ENCODE data around the gene LCN15. TPM values are rescaled to one million over a fixed set of nuclear protein-coding genes. Genes with fewer than 3 reads are reported as not detected.

LCN15 gene
- polyA plus RNA-seq, 1 donor from 2014 or later, result not detected

- Histone ChIP-seq H2AFZ (ENCODE audit: low read depth, low read length) (no peak overlapping the region), H3K4me3 (ENCODE audit: low read length) (peak overlapping the region; percentile 85), H3K9me2 (ENCODE audit: insufficient read depth, low read length) (no peaks in the 10 kb centered on the region), H3K27me3 (ENCODE audit: insufficient read depth, low read depth, low read length) (no peaks in the 10 kb centered on the region), H3K9ac (ENCODE audit: low read length) (no peak overlapping the region), H3K79me2 (replicated peaks; ENCODE audit: insufficient read depth, low read length) (no peaks in the 10 kb centered on the region), H4K20me1 (ENCODE audit: insufficient read depth) (no peaks in the 10 kb centered on the region), H3K9me3 (ENCODE audit: low read length) (no peaks in the 10 kb centered on the region), H3K4me2 (ENCODE audit: low read length) (no peak overlapping the region), H3K36me3 (ENCODE audit: insufficient read depth, low read length) (no peaks in the 10 kb centered on the region), H3F3A (ENCODE audit: insufficient read depth, low read length, poor library complexity, severe bottlenecking) (peaks cover 3% of the 10 kb centered on the region), H3K27ac (ENCODE audit: low read length) (no peak overlapping the region)
- no peak for TF ChIP-seq POLR2AphosphoS5 (IDR thresholded peaks at IDR 0.05)
- no peak for TF ChIP-seq EZH2 (IDR thresholded peaks at IDR 0.05; ENCODE audit: borderline replicate concordance, insufficient read depth, low read length, poor library complexity, severe bottlenecking)
- TF ChIP-seq EP300 (conservative IDR thresholded peaks at IDR 0.05; ENCODE audit: poor library complexity, severe bottlenecking), result no peak
- no peak for TF ChIP-seq RAD21 (conservative IDR thresholded peaks at IDR 0.05)
- no peak for TF ChIP-seq SMC3 (conservative IDR thresholded peaks at IDR 0.05; ENCODE audit: poor library complexity)
- no peak for TF ChIP-seq REST (IDR thresholded peaks at IDR 0.05; ENCODE audit: borderline replicate concordance)
- no peak for TF ChIP-seq MXI1 (conservative IDR thresholded peaks at IDR 0.05; ENCODE audit: poor library complexity, severe bottlenecking)
- TF ChIP-seq CTCF (IDR thresholded peaks at IDR 0.05; ENCODE audit: poor library complexity, severe bottlenecking), result no peak
- TF ChIP-seq TAF1 (IDR thresholded peaks at IDR 0.05; ENCODE audit: low read depth), result no peak
Observed at GRCh38 chr9:136792321-136793085, 28.2 kb upstream of the LCN15 start.

- H3K27me3 ChIP-seq (ENCODE audit: insufficient read depth, low read depth, low read length), result no peaks in the 10 kb centered on the region
- TF ChIP-seq EP300 (conservative IDR thresholded peaks at IDR 0.05; ENCODE audit: poor library complexity, severe bottlenecking), result no peak
- peak; percentile 48 for TF ChIP-seq MXI1 (conservative IDR thresholded peaks at IDR 0.05; ENCODE audit: poor library complexity, severe bottlenecking)
- peak; percentile 10 for TF ChIP-seq TAF1 (IDR thresholded peaks at IDR 0.05; ENCODE audit: low read depth)
- peak; percentile 45 for TF ChIP-seq RAD21 (conservative IDR thresholded peaks at IDR 0.05)
- no peak for TF ChIP-seq REST (IDR thresholded peaks at IDR 0.05; ENCODE audit: borderline replicate concordance)
- peak; percentile 86 for TF ChIP-seq CTCF (IDR thresholded peaks at IDR 0.05; ENCODE audit: poor library complexity, severe bottlenecking)
- peak; percentile 54 for TF ChIP-seq SMC3 (conservative IDR thresholded peaks at IDR 0.05; ENCODE audit: poor library complexity)
- H3K4me3 ChIP-seq (ENCODE audit: low read length), result peak overlapping the region; percentile 85
- H3K9ac ChIP-seq (ENCODE audit: low read length), result peak overlapping the region; percentile 74
- peaks cover 3% of the 10 kb centered on the region for H3F3A ChIP-seq (ENCODE audit: insufficient read depth, low read length, poor library complexity, severe bottlenecking)
- no peaks in the 10 kb centered on the region for H3K9me3 ChIP-seq (ENCODE audit: low read length)
- H3K4me2 ChIP-seq (ENCODE audit: low read length), result peak overlapping the region; percentile 52
- H3K9me2 ChIP-seq (ENCODE audit: insufficient read depth, low read length), result no peaks in the 10 kb centered on the region
- H2AFZ ChIP-seq (ENCODE audit: low read depth, low read length), result peak overlapping the region; percentile 85
- no peaks in the 10 kb centered on the region for H3K36me3 ChIP-seq (ENCODE audit: insufficient read depth, low read length)
- H4K20me1 ChIP-seq (ENCODE audit: insufficient read depth), result no peaks in the 10 kb centered on the region
- no peaks in the 10 kb centered on the region for H3K79me2 ChIP-seq (replicated peaks; ENCODE audit: insufficient read depth, low read length)
- H3K27ac ChIP-seq (ENCODE audit: low read length), result peak overlapping the region; percentile 66
Observed at GRCh38 chr9:136791516-136792276, 27.4 kb upstream of the LCN15 start.
